ENCODE results near the gene PI3. TPM values are rescaled to one million over a fixed set of nuclear protein-coding genes. Genes with fewer than 3 reads are reported as not detected.

The PI3 gene
- total RNA-seq, 1 donor from 2014 or later = not detected

DNA sequence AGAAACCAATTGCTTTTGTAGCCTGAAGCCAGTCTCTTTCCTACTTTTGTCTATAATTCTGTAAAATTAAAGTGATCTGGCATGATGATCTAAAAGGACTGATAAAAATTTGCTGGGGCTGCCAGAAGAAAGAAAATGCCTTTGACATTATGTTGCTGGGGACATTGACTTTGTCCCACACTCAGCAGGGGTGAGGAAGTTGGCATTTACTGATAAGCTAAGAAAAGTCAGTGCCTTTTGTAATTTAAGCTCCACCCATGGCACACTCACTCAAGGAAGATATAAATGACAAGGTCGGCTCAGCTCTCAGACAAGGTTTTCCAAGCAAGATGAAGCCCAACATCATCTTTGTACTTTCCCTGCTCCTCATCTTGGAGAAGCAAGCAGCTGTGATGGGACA lies 32.0 kb downstream of the PI3 start, which contains the start of gene SEMG1:
Gene SEMG1, plus strand, starts transcription at position 309 of the 400 bp plus-strand sequence. Its CDS starts 21 bp downstream, at position 330.
- no peak for DNase-seq (ENCODE audit: low spot score, unreplicated experiment)
- no peaks in the 10 kb centered on the region for H3K36me3 Mint-ChIP-seq (ENCODE audit: insufficient read depth)
- peaks cover 24% of the 10 kb centered on the region for H3K27me3 Mint-ChIP-seq
- H3K9me3 Mint-ChIP-seq (ENCODE audit: low read depth) = peaks cover 3% of the 10 kb centered on the region
- peaks cover 3% of the 10 kb centered on the region for H3K4me1 Mint-ChIP-seq (ENCODE audit: low read depth)
- TF ChIP-seq, protein P1, sequence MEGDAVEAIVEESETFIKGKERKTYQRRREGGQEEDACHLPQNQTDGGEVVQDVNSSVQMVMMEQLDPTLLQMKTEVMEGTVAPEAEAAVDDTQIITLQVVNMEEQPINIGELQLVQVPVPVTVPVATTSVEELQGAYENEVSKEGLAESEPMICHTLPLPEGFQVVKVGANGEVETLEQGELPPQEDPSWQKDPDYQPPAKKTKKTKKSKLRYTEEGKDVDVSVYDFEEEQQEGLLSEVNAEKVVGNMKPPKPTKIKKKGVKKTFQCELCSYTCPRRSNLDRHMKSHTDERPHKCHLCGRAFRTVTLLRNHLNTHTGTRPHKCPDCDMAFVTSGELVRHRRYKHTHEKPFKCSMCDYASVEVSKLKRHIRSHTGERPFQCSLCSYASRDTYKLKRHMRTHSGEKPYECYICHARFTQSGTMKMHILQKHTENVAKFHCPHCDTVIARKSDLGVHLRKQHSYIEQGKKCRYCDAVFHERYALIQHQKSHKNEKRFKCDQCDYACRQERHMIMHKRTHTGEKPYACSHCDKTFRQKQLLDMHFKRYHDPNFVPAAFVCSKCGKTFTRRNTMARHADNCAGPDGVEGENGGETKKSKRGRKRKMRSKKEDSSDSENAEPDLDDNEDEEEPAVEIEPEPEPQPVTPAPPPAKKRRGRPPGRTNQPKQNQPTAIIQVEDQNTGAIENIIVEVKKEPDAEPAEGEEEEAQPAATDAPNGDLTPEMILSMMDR (IDR thresholded peaks at IDR 0.05; ENCODE audit: unreplicated experiment) = no peak
- H3K4me3 Mint-ChIP-seq (ENCODE audit: low read depth) = no peak within 1 kb of the TSS
- H3K27ac Mint-ChIP-seq = no peak within 1 kb of the TSS

- no peaks in the 10 kb centered on the region for H3K9me3 Mint-ChIP-seq (ENCODE audit: low read depth)
- H3K27ac Mint-ChIP-seq = no peak overlapping the region
- H3K27me3 Mint-ChIP-seq = peaks cover 32% of the 10 kb centered on the region
- H3K4me3 Mint-ChIP-seq (ENCODE audit: low read depth) = no peak overlapping the region
- TF ChIP-seq, protein P1 (IDR thresholded peaks at IDR 0.05; ENCODE audit: unreplicated experiment) = no peak
- H3K36me3 Mint-ChIP-seq (ENCODE audit: insufficient read depth) = no peaks in the 10 kb centered on the region
- DNase-seq (ENCODE audit: low spot score, unreplicated experiment) = no peak
- peaks cover 3% of the 10 kb centered on the region for H3K4me1 Mint-ChIP-seq (ENCODE audit: low read depth)
These were observed 35.2 kb downstream of the PI3 start for GRCh38 chr20:45209924-45210323.

- no peak for DNase-seq (ENCODE audit: low spot score, unreplicated experiment)
- Mint-ChIP-seq H3K4me1 (ENCODE audit: low read depth) (peaks cover under 1% of the 10 kb centered on the region), H3K36me3 (ENCODE audit: insufficient read depth) (no peaks in the 10 kb centered on the region), H3K27me3 (peaks cover 25% of the 10 kb centered on the region), H3K9me3 (ENCODE audit: low read depth) (no peaks in the 10 kb centered on the region), H3K4me3 (ENCODE audit: low read depth) (no peak overlapping the region), H3K27ac (no peak overlapping the region)
- TF ChIP-seq, protein P1 (IDR thresholded peaks at IDR 0.05; ENCODE audit: unreplicated experiment) = no peak
These were observed 37.1 kb downstream of the PI3 start for GRCh38 chr20:45211569-45212474.

GRCh38 chr20:45212836-45213235 lies 38.1 kb downstream of the PI3 start:
- peaks cover 23% of the 10 kb centered on the region for H3K27me3 Mint-ChIP-seq
- H3K4me1 Mint-ChIP-seq (ENCODE audit: low read depth) = no peaks in the 10 kb centered on the region
- no peaks in the 10 kb centered on the region for H3K36me3 Mint-ChIP-seq (ENCODE audit: insufficient read depth)
- no peaks in the 10 kb centered on the region for H3K9me3 Mint-ChIP-seq (ENCODE audit: low read depth)
- H3K27ac Mint-ChIP-seq = no peak overlapping the region
- H3K4me3 Mint-ChIP-seq (ENCODE audit: low read depth) = no peak overlapping the region
- DNase-seq (ENCODE audit: low spot score, unreplicated experiment) = no peak
- TF ChIP-seq, protein P1 (IDR thresholded peaks at IDR 0.05; ENCODE audit: unreplicated experiment) = no peak

DNA sequence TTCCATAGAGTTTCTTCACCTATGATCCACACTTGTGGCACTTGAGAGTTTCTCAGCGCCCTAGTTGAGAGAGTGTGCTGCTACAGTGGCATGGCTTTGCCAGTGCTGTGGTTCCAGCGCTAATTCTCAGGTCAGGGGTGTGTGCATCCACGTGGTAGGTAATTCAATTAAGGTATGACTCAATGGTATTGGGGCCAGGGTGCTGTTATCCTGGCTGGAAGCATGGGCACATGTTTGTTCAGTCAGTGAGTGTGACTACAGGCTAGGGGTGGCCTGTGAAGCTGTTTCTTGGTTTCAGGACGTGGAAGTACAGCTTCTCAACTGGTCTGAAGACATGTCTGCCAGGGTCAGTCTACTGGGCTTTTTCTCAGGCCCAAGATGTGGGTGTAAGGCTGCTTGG lies 43.4 kb downstream of the PI3 start:
- peaks cover 33% of the 10 kb centered on the region for H3K27me3 Mint-ChIP-seq

More for the DNA sequence above, 43.4 kb downstream of the PI3 start:
- no peak for DNase-seq (ENCODE audit: low spot score, unreplicated experiment)
- Mint-ChIP-seq H3K9me3 (ENCODE audit: low read depth) (no peaks in the 10 kb centered on the region), H3K36me3 (ENCODE audit: insufficient read depth) (no peaks in the 10 kb centered on the region), H3K4me3 (ENCODE audit: low read depth) (no peak overlapping the region), H3K4me1 (ENCODE audit: low read depth) (no peaks in the 10 kb centered on the region), H3K27ac (no peak overlapping the region)
- TF ChIP-seq, protein P1 (IDR thresholded peaks at IDR 0.05; ENCODE audit: unreplicated experiment) = no peak

Data from progenitor cell of endocrine pancreas (in vitro differentiated cells).